ENCODE measurements around the gene DAD1.
A peak's percentile ranks its signal among the peaks of the same experiment; 100 is the strongest.
"Not testable (repeated sequence)": the region's sequence is repeated elsewhere in the genome, so short reads cannot be mapped to it uniquely, and the experiment has no call there.

DAD1 gene
- 75.5 to 129 reads per million in 2 experiments for total RNA-seq

- DNase-seq (ENCODE audit: low read depth): peak; percentile 99
Observed at GRCh38 chr14:22589096-22589839, at the start of gene DAD1. DAD1 (minus strand) TSS chr14:22589224; CDS start chr14:22589157, 67 bp downstream.

- DNase-seq (ENCODE audit: low read depth): not testable (repeated sequence)
Observed at GRCh38 chr14:22635980-22636379, 47.0 kb upstream of the DAD1 start.

- no peak for DNase-seq (ENCODE audit: low read depth)
Observed at GRCh38 chr14:22634233-22634900, 45.3 kb upstream of the DAD1 start.

GRCh38 chr14:22630486-22630885 is 41.5 kb upstream of the DAD1 start:
- DNase-seq (ENCODE audit: low read depth): no peak

- DNase-seq (ENCODE audit: low read depth): no peak
Observed at GRCh38 chr14:22630066-22630465, 41.0 kb upstream of the DAD1 start.

GRCh38 chr14:22629361-22629760 is 40.3 kb upstream of the DAD1 start:
- DNase-seq (ENCODE audit: low read depth): no peak

GRCh38 chr14:22627506-22628263 is 38.7 kb upstream of the DAD1 start:
- no peak for DNase-seq (ENCODE audit: low read depth)

GRCh38 chr14:22626590-22626989 is 37.6 kb upstream of the DAD1 start:
- DNase-seq (ENCODE audit: low read depth): no peak

GRCh38 chr14:22623047-22623446 is 34.0 kb upstream of the DAD1 start:
- DNase-seq (ENCODE audit: low read depth): no peak

- DNase-seq (ENCODE audit: low read depth): no peak
Observed at GRCh38 chr14:22622255-22622654, 33.2 kb upstream of the DAD1 start.

GRCh38 chr14:22615765-22616164 is 26.7 kb upstream of the DAD1 start:
- not testable (repeated sequence) for DNase-seq (ENCODE audit: low read depth)

- DNase-seq (ENCODE audit: low read depth): no peak
Observed at GRCh38 chr14:22614240-22614799, 25.3 kb upstream of the DAD1 start.

- DNase-seq (ENCODE audit: low read depth): no peak
Observed at GRCh38 chr14:22613736-22614239, 24.8 kb upstream of the DAD1 start.

- no peak for DNase-seq (ENCODE audit: low read depth)
Observed at GRCh38 chr14:22613106-22613695, 24.2 kb upstream of the DAD1 start.

GRCh38 chr14:22610931-22611330 is 21.9 kb upstream of the DAD1 start:
- no peak for DNase-seq (ENCODE audit: low read depth)

- no peak for DNase-seq (ENCODE audit: low read depth)
Observed at GRCh38 chr14:22607291-22607690, 18.3 kb upstream of the DAD1 start.

- DNase-seq (ENCODE audit: low read depth): no peak
Observed at GRCh38 chr14:22606380-22606779, 17.4 kb upstream of the DAD1 start.

- DNase-seq (ENCODE audit: low read depth): no peak
Observed at GRCh38 chr14:22602862-22603261, 13.8 kb upstream of the DAD1 start.

GRCh38 chr14:22601996-22602395 is 13.0 kb upstream of the DAD1 start:
- DNase-seq (ENCODE audit: low read depth): no peak

GRCh38 chr14:22601456-22601855 is 12.4 kb upstream of the DAD1 start:
- no peak for DNase-seq (ENCODE audit: low read depth)

- DNase-seq (ENCODE audit: low read depth): no peak
Observed at GRCh38 chr14:22600027-22600426, 11.0 kb upstream of the DAD1 start.

GRCh38 chr14:22599349-22599748 is 10.3 kb upstream of the DAD1 start:
- DNase-seq (ENCODE audit: low read depth): no peak

Data from T follicular helper cell (primary cell).